HG03439 (cell line): ENCODE data around the gene PDIA6.

Source experiments
- ATAC-seq: cut with Tn5 transposase; IDR thresholded peaks from one replicate; pipeline ENCODE4 v1.9.1; 2021; ENCODE audit warnings: mild to moderate bottlenecking, moderate library complexity; ENCODE audit not compliant: unreplicated experiment

Gene PDIA6

DNA sequence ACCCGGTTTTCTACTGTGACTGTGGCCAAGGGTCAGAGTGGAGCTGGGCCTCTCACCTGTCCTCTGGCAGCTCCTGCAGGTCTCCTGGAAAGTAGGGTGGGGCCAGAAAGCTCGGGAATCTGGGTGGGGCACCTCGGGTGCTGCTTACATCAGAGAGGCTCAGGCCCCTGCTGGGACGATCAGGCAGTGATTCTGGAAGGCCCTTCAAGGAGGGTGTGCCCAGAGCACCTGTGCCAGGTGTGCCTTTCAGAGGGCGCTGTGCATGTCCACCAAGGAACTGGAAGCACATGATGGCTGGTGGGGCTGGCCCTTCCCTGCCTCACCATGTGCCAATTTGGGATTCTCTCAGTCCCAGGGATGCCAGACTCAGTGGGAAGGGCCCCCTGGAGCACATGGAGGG is 47.1 kb downstream of the PDIA6 start:
- ATAC-seq = no peak

DNA sequence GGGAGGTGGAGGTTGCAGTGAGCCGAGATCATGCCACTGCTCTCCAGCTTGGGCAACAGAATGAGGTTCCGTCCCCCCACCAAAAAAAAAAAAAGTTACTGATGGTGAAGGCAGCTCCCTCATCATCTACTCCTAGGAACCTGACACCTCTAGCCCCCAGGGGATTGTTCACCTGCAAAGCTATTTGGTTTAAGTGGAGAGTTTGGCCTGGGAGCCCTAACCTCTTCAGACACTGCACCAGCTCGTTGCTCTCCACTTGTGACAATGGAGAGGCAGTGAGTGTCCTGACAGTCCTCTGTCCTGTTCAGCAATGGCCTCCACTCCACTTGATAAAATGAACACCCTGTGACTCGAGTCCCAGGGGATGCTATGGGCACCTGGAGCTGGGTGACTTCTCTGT is 47.7 kb downstream of the PDIA6 start:
- ATAC-seq = no peak

DNA sequence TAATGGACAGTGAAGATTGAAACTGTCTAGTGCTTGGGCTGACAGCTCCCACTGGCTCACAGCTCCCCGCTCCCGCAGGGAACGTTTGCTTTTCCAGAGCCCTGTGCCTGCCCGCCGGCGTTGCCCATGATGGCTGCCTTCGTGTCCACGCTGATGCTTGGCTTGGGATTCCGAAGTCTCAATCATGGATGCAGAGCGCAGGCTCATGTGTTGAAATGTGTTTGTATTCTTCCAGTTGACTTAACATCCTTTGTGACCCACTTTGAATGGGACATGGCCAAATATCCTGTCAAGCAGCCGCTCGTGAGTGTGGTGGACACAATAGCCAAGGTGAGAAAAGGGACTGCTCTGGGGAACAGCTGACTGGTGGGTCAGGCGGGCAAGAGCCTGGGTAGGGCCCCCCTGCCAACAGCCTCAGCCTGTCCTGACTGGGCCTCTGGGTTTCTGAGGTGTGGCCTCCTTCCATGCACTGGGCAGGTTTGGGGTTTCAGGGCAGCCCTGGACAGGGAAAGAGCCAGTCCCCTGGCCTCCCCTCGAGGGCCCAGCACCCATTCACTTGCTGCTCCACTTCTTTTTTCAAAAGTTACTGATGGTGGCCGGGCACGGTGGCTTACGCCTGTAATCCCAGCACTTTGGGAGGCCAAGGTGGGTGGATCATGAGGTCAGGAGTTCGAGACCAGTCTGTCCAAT is 48.3 kb downstream of the PDIA6 start:
- ATAC-seq = no peak

DNA sequence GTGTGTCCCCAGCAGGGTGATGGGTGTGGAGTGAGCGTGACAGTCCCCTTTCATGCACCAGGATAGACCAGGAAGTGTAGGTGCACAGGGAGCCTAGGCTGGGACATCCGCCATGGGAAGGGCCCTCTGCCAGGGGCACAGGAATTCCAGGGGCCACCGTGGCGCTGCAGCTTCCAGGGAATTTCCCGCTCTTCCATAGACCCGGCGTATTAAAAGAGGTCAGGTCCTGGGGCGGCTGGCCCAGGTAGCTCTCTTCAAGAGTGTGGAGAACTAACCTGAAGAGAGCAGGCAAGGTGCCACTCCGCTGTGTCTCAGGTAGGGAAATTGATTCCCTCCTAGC is 49.2 kb downstream of the PDIA6 start:
- ATAC-seq = no peak

DNA sequence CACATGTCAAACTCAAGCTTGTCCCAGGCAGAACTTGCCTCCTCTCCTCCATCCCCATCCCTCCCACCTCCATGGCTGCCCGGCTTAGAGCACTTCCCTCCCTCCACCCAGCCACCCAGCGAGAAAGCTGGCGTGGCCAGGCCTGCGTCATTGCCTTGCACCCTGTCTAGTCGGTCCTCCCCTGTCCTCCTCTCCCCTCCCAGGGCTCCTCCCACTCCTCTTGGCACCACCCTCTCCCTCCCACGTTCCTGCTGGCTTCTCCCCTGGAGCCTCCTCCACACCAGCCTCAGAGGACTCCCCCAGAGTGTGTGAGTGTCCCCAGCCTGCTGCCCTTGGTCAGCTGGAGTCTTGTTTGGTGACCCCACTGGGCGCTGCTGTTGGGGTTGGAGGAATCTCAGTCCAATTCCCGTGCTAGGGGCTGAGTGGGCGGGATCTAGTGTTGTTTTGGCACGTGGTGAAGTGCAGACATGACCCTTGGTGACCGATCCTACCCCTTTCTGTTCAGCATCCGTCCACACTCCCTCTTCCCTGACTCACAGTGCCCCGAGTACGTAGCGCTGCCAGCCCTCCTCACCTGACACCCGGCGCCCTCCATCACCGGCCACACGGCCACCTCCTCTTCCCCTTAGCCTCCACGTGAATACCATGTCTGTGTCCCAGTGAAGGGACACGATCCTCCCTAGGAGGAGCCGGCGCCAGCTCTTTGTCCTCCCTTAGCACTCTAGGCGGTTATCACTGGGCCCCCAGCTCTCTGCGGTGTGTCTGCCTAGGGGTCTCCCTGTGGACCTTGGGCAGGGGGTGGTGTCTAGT is 49.7 kb downstream of the PDIA6 start:
- no peak for ATAC-seq

DNA sequence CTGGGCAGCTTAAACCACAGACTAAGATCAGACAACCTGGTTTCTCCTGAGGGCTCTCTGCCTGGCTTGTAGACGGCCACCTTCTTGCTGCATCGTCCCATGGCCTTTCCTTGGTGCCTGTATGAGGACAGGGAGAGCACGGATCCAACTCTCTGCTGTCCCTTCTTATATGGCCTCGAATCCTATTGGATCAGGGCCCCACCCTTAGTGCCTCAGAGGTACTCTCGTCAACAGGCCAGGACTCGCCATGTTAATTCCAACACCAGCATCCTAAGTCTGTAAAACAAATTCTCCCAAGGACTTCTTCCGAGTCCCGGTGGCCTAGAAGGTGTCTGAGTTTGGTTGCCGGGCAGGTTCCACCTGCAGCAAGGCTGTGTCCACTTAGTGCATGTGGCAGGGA is 51.0 kb downstream of the PDIA6 start:
- ATAC-seq = no peak

DNA sequence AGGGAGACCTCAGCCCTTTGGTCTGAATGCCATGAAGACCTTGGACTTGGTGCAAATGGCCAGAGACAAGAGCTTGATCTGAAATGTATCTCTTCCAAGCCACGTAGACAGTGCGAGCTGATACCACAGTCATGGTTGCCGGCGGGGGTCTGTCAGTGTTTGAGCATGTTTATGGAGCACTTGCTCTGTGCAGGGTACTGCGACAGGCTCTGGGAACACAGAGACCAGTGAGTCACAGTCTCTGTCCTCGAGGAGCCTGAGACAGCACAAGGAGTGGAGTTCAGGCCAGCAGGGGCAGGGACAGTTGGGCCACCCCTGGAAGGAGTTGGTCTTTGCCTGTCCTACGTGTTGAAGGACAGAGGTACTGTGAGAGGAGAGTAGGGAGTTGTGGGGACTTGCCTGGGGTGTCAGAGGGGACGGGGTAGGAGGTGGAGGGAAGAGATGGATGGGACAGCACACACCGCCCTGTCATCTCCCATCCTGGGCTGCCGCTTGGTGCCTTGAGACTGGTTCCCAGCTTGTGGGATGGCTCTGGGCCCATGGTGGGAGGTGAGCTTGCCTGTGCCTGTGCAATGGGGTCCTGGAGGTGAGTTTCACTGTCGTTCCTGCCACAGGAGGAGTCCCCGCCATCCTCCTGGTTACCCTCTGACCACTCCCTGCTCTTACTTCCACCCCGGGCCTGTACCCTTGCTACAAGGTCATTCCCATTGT is 51.6 kb downstream of the PDIA6 start:
- no peak for ATAC-seq

DNA sequence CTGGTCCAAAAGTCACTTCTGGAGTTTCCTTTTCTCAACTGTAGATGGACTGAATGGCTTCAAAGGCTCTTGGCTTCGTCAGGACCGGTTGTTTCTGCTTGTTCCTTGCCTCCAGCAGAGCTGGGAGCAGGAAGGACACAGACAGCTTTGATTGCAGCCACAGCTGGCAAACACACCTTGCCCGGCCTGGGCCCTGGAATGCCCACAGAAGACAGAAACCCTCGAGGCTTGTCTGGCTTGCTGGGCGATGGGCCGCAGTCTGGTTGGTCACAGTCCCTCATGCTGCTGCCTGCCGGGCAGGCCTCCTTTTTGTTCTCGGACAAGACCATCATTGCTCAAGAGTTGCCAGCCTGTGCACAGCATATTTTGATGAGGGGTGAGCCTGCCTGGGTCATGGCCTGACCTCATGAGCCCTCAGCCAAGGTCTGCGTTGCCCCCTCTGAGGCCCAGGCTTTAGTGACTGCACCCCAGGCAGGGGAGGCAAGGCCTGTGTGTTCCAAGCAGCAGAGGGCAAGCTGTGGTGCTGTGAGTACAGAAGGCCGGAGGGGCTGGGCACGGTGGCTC is 53.4 kb downstream of the PDIA6 start:
- no peak for ATAC-seq

DNA sequence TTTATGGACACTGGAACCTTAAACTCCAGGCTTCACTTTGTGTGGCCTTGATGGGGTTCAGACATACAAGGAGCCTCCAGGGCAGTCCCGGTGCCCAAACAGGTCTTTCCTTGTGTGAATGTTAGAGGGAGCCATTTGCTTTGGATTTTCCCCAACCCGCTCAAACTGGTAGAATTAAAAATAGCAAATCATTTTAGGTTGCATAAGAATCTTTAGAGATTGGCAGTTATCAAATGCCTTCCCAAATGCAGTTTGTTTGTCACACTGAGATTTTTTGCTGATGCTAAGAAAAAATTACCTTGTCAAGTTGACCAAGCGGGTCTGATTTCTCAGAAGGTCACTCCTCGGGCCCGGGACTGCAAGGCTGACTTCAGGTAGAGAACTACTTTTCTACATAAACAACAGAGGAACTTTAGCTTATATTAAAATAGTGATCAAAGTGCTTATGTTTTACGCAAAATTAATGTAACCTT is 54.7 kb downstream of the PDIA6 start:
- ATAC-seq = no peak

DNA sequence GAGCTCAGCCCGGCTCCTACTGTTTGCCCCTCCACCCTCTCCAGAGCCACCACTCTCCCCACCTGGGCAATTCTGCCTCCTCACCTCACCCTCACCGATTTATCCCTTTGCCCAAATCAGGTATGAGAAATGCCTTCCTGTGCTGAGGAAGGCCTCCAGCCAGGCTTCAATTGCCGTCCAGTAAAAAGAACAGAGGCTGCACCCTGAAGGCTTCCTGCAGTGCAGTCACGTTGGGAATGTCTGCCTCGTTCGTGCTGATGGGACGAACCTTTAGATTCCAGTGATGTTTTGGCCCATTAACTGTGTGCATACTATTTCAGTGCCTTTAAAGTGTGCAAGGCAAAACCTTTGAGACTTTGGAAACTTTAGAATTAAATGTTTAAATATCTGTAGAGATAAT is 57.0 kb downstream of the PDIA6 start:
- ATAC-seq = no peak

DNA sequence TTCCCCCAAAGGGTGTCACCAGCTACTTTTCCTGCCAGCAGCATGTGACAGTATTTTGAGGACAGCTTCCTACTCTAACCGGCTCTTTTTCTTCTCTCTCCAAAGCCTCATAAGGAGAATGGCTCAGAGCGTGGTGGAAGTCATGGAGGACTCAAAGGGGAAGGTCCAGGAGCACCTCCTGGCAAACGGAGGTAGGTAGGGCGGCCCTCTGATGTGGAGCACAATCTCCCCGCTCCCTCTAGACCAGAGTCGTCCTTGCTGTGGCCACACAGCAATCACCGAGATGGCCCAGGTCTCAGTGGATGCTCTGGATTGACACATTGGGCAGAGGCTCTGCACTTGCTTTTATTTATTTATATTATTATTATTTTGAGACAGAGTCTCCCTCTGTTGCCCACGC is 58.7 kb downstream of the PDIA6 start:
- no peak for ATAC-seq

DNA sequence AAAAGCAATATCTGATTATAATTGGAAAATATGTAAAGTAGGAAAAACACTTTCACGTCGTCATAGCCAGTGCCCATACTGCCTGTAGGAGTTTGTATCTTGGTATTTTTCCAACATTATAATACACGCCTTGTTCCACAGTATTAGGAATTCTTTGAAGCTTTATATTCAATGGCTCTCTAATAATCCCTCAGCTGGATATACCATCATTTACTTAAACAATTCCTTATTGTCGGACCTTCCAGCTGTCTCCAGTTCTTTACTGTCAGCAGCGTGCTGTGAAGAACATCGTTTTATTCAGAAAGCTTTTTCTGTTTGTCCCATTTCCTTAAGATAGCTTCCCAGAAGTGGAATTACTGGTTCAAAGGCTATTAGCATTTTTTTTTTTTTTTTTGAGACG is 59.4 kb downstream of the PDIA6 start:
- ATAC-seq = no peak

DNA sequence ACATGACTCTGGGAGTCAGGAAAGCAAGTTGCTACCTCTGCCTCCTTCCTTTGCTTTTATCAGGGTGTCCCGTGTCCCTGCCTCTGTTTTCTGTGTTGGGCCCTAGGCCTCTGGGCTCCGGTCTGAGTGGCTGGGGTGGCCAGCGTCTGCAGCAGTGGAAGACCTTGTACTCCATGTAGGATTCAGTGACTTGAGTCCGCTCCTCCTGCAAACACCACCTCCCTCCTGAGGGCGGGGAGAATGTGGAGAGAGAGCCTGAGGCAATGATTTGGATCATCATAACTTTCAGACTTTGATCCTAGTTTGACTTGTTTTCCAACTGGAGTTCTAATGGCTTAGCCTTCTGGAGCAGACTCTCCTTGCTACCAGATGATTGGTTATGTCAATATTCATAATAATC is 60.3 kb downstream of the PDIA6 start:
- no peak for ATAC-seq

DNA sequence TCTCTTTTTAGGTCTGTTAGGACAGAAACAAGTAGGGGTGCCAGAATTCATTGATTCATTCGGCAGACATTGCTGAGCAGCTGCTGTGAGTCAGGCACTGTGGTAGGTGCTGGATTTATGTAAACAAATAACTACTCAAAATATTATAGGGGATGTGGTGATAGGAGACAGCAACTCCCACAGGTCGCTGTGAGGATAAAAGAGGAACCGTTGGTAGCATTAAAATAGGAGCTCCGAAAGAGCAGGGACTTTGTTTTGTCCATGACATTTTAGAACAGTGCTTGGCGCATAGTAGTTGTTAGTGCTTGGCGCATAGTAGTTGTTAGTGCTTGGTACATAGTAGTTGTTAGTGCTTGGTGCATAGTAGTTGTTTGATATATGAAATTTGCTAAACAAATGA is 62.0 kb downstream of the PDIA6 start:
- no peak for ATAC-seq

DNA sequence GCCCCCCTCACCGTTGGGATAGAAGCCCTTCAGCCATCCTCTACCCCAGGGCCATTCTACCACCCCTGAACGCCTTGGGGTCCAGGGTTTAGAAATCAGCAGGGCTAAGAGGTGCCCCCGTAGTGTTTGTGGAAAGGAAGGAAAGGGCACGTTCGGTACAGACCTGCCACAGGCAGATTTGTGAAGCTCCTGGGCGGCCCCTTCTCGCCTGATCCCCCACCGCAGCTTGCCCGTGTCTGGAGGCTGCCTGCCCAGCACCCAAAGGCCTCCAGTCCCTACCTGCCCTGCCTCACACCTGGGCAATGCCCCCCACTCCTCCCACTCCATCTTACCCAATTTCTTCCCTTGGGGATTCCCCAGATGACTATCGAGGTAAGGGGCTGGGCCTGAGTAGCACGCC is 69.9 kb downstream of the PDIA6 start:
- no peak for ATAC-seq

DNA sequence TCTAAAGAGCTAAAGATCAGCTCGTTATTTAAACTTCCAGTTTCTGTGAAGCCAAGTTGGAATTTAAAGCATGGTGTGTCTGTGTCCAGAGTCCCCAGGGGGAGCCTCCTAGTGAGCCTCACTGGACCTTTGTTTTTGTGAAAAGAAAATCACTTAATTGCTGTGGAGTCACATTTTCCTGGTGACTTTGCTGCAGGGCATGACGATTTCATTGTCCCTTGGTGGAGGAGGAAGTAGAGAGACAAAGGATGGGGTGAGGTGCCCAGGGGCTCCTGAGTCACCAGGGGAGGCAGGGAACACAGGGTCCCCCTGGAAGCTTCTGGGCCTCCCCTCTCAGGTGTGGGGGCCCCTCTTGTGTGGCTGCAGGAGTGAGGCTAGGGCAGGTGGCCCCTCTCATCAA is 71.4 kb downstream of the PDIA6 start:
- ATAC-seq = no peak

DNA sequence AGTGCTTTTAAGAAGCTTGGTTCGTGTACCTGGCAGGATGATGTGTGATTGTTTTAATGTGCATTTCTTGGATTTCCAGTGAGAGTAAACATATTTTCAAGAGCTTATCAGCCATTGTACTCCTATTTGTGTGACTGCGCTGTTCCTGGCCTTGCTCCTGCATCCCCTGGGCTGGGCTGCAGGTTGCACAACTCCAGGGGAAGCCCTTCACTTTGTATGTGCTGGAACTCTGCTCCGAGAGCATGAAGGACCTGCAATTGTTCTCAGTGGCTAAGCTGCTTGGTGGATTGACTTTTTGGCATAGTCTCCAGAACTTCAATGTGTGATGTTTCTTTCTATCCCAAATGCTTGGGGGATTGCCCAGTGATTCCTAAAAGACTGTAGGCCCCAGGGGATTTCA is 72.4 kb downstream of the PDIA6 start:
- ATAC-seq = no peak

DNA sequence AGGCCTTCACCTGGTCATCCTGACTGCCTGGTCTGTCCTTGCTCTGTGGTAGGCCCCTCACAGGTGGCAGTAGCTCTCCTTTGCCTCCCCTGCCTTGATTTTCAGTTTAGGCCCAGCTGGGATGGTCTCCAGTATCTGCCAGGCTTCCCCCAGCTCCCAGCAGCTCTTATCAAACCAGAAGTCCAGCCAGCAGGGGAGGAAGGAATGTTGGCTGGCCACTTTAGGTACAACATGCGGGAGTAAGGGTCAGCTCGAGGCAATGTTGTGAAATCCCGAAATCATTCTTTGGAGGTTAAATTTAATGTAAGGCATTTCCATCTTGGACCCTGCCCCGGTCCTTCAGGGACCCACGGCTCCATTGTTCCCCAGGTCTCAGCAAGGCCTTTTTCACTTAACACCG is 74.4 kb downstream of the PDIA6 start:
- no peak for ATAC-seq

DNA sequence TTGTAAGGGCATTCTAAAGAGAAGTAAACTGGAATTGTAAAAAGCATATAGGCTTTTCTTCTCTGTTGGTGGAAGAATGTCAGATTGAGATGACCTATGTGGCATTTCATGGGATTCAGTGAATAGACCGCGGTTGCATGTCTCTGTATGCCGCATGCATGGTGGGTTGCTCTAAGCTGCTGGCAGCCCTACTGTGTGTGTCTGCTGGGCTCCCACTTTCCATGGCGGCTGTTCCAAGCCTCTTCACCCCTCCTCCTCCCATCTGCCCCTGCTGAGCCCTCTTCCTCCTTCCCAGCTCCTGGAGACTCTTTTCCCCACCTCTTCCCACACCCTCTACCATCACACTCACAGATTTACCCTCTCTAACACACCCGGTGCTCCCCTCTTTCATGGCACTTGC is 78.6 kb downstream of the PDIA6 start:
- ATAC-seq = no peak

DNA sequence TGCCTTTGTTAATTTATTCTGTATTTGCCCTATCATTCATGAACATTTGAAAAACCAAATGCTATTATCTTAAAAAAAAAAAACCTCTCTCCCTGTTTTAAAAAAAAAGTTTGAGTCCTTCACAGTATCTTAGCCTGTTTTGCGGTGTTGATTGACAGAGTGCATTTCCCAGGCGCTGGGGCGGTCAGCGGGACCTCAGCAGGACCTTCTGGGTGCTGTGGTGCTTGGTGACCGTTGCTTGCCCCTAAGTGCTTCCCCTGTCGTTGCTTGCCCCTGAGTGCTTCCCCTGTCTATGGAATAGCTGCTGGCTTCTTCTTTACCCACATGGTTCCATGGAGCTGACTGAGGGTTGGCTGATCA is 79.0 kb downstream of the PDIA6 start:
- no peak for ATAC-seq
